HEK293T (cell line): Measurements from ENCODE around the gene MAPK13.

Experiments
- CTCF ChIA-PET: fragments of 350-600 bp; formaldehyde crosslinking; extraction: SDS; loops from one replicate; lab custom pipeline; 2021; ENCODE audit warnings: antibody characterized with exemption, inconsistent platforms; lab: Yijun Ruan, JAX
- POLR2A ChIA-PET: fragments of 350-600 bp; formaldehyde crosslinking; extraction: SDS; loops from one replicate; lab custom pipeline; 2020; ENCODE audit warnings: antibody characterized with exemption, inconsistent platforms; lab: Yijun Ruan, JAX
- DNase-seq: peaks from one replicate; pipeline ENCODE4 v3.0.0; 2012; ENCODE audit warnings: mixed read lengths; ENCODE audit errors: extremely low spot score
- ARNT ChIP-seq: fragments of 450-650 bp; IDR thresholded peaks from 2 replicates; pipeline ENCODE4 v1.6.1; 2017; ENCODE audit warnings: mild to moderate bottlenecking
- BHLHE40 ChIP-seq: fragments of 450-650 bp; IDR thresholded peaks from 2 replicates; pipeline ENCODE4 v1.6.1; 2016; ENCODE audit warnings: mild to moderate bottlenecking, moderate library complexity, borderline replicate concordance
- CTBP1 ChIP-seq: fragments of 450-650 bp; IDR thresholded peaks from 2 replicates; pipeline ENCODE4 v1.6.1; 2016; ENCODE audit warnings: borderline replicate concordance
- ELF4 ChIP-seq: fragments of 450-650 bp; IDR thresholded peaks from 2 replicates; pipeline ENCODE4 v1.6.1; 2017; ENCODE audit warnings: antibody characterized with exemption
- FOXA1 ChIP-seq: fragments of 450-650 bp; IDR thresholded peaks from 2 replicates; pipeline ENCODE4 v1.6.1; 2016; ENCODE audit warnings: mild to moderate bottlenecking
- FOXK2 ChIP-seq: fragments of 450-650 bp; IDR thresholded peaks from 2 replicates; pipeline ENCODE4 v1.6.1; 2016; ENCODE audit warnings: mild to moderate bottlenecking
- FOXM1 ChIP-seq: fragments of 450-650 bp; IDR thresholded peaks from 2 replicates; pipeline ENCODE4 v1.6.1; 2017; ENCODE audit warnings: mild to moderate bottlenecking, borderline replicate concordance
- HDGF ChIP-seq: fragments of 450-650 bp; IDR thresholded peaks from 2 replicates; pipeline ENCODE4 v1.6.1; 2017; ENCODE audit warnings: antibody characterized with exemption, borderline replicate concordance
- L3MBTL2 ChIP-seq: fragments of 450-650 bp; conservative IDR thresholded peaks from 2 replicates; pipeline ENCODE4 v1.6.1; 2016; ENCODE audit warnings: mild to moderate bottlenecking
- LEF1 ChIP-seq: fragments of 450-650 bp; IDR thresholded peaks from 2 replicates; pipeline ENCODE4 v1.6.1; 2017; ENCODE audit warnings: mild to moderate bottlenecking, borderline replicate concordance
- NFRKB ChIP-seq: fragments of 450-650 bp; IDR thresholded peaks from 2 replicates; pipeline ENCODE4 v1.6.1; 2016; ENCODE audit warnings: mild to moderate bottlenecking, moderate library complexity
- PKNOX1 ChIP-seq: fragments of 450-650 bp; IDR thresholded peaks from 2 replicates; pipeline ENCODE4 v1.6.1; 2016
- SP1 ChIP-seq: fragments of 450-650 bp; IDR thresholded peaks from 2 replicates; pipeline ENCODE4 v1.6.1; 2017
- SUZ12 ChIP-seq: fragments of 450-650 bp; IDR thresholded peaks from 2 replicates; pipeline ENCODE4 v1.6.1; 2016; ENCODE audit warnings: mild to moderate bottlenecking
- TARDBP ChIP-seq: fragments of 450-650 bp; IDR thresholded peaks from 2 replicates; pipeline ENCODE4 v1.6.1; 2016
- ZNF384 ChIP-seq: fragments of 450-650 bp; IDR thresholded peaks from 2 replicates; pipeline ENCODE4 v1.6.1; 2016

The MAPK13 gene

DNA sequence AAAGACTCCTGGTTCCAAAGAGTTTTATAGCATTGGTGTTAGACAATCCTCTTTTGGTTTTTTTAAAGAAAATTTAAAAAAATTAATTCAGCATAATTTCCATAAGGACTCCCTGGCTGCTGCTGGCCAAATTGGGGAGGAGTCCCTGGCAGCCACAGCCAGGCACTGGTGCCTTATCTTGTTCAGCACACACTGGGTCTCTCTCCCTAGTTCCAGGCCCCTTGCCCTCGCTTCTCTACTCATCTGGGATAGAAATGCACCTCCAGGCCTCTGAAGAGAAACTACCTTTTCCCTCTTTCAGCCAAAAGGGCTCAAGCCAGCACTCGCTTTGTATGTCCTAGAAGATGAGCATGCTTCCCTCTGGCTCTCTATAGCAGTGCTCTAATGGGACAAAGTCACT, 13.4 kb upstream of the MAPK13 start:
- ChIA-PET POLR2A (no interaction called here), CTCF (no interaction called here)
- TF ChIP-seq ZNF384 (no peak), SUZ12 (no peak), PKNOX1 (no peak), FOXK2 (no peak), HDGF (no peak), L3MBTL2 (no peak), SP1 (no peak)
- no peak for DNase-seq

- DNase-seq: no peak
- TF ChIP-seq SP1: no peak
- no peak for TF ChIP-seq ZNF384
- no peak for TF ChIP-seq FOXM1
- CTCF ChIA-PET: no interaction called here
- POLR2A ChIA-PET: no interaction called here
Measured at GRCh38 chr6:36117658-36118549, 12.4 kb upstream of the MAPK13 start.

DNA sequence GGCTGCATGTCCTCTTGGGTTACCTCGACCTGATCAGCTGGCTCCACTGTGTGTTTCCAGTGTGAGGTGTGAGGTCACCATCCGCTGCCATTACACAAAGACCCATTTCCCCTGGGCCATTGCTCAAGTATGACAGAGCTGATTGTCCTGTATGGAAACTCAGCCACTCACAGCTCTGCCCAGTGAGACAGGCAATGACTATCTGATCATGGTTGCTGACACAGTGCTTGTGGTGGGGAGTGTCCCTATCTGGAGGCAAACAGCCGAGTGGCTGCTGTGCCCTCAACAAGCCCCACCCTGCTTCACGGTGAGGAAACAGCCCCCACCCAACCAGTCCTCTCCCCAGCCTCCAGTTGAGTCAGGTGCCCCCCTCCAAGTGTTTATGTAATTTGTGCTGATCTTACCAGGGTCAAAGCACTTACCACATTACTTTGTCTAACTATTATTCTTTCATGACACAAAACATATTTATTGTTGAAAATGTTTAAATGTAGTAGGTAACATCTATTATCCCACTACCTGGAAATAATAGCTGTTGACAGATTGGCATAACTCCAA, 11.7 kb upstream of the MAPK13 start:
- TF ChIP-seq HDGF: no peak
- no peak for TF ChIP-seq ELF4
- TF ChIP-seq ZNF384: no peak
- no peak for TF ChIP-seq L3MBTL2
- TF ChIP-seq TARDBP: no peak
- no peak for TF ChIP-seq FOXM1
- no peak for TF ChIP-seq CTBP1
- TF ChIP-seq SUZ12: no peak
- TF ChIP-seq PKNOX1: no peak
- TF ChIP-seq ARNT: no peak
- no peak for TF ChIP-seq SP1
- no peak for TF ChIP-seq FOXA1
- DNase-seq: no peak
- CTCF ChIA-PET: no interaction called here
- POLR2A ChIA-PET: no interaction called here

GRCh38 chr6:36119209-36119608, 11.1 kb upstream of the MAPK13 start:
- no peak for DNase-seq
- TF ChIP-seq ELF4 (no peak), FOXK2 (no peak)
- ChIA-PET POLR2A (no interaction called here), CTCF (no interaction called here)

DNA sequence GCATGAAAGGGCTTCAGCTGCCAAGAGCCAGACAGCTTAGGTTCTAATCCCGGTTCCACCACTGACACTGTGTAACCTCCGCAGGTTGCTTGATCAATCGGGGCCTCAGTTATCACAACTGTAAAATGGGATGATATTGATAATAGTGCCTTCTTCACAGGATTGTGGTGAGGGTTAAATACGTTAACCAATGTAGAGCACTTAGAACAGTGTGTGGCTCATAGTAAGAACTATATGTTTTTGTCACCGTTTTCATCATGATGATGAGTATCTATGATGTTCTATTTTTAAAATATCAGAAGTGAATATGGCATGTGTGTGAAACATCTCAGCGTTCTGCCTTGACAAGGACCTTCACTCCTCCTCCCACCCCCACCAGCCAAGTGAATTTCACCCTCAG, 10.3 kb upstream of the MAPK13 start:
- TF ChIP-seq SP1 (no peak), ARNT (no peak), ELF4 (no peak), ZNF384 (no peak), PKNOX1 (no peak), L3MBTL2 (no peak), TARDBP (no peak)
- POLR2A ChIA-PET: no interaction called here
- CTCF ChIA-PET: no interaction called here

GRCh38 chr6:36120539-36120938, 9.8 kb upstream of the MAPK13 start:
- ChIA-PET CTCF (no interaction called here), POLR2A (interaction anchor here (1.0 to 1.7 kb wide), 3 partner anchors 77 to 93 kb away, joined by 3 to 8 read pairs (median 4); partner anchors contain the start of gene MAPK14)
- DNase-seq: no peak

More for the DNA sequence above, 10.3 kb upstream of the MAPK13 start:
- no peak for DNase-seq

More at GRCh38 chr6:36120539-36120938, 9.8 kb upstream of the MAPK13 start:
- TF ChIP-seq L3MBTL2 (no peak), HDGF (no peak), ELF4 (no peak), FOXA1 (no peak), PKNOX1 (no peak), CTBP1 (no peak), FOXK2 (no peak), SUZ12 (no peak), BHLHE40 (no peak), LEF1 (no peak), SP1 (no peak), TARDBP (no peak), NFRKB (no peak), FOXM1 (no peak), ARNT (no peak)
